ENCODE measurements around the gene COQ8B. TPM values are rescaled to one million over a fixed set of nuclear protein-coding genes. Genes with fewer than 3 reads are reported as not detected.

Gene COQ8B
- total RNA-seq, 1 donor from 2014 or later = 26.0 TPM

- peaks cover 14% of the 10 kb centered on the region for H3K79me2 ChIP-seq (ENCODE audit: insufficient read depth, low read length)
- no peak overlapping the region for H3K4me2 ChIP-seq (ENCODE audit: low read length)
- H3K36me3 Mint-ChIP-seq (ENCODE audit: low read depth, unreplicated experiment) = peaks cover 12% of the 10 kb centered on the region
- H3K36me3 ChIP-seq (ENCODE audit: insufficient read depth, low read length) = no peaks in the 10 kb centered on the region
- peaks cover 5% of the 10 kb centered on the region for H4K20me1 ChIP-seq (ENCODE audit: insufficient read depth, low read length)
- no peaks in the 10 kb centered on the region for H3K27me3 Mint-ChIP-seq (ENCODE audit: low read depth, unreplicated experiment)
- no peaks in the 10 kb centered on the region for H3K9me3 Mint-ChIP-seq (ENCODE audit: unreplicated experiment)
- FAIRE-seq (no peak), DNase-seq (ENCODE audit: low read depth) (no peak)
- H3K4me1 Mint-ChIP-seq (ENCODE audit: low read depth, unreplicated experiment) = peaks cover 5% of the 10 kb centered on the region
- TF ChIP-seq EZH2 (IDR thresholded peaks at IDR 0.05; ENCODE audit: insufficient read depth, low read length) = no peak
- TF ChIP-seq, protein P1, sequence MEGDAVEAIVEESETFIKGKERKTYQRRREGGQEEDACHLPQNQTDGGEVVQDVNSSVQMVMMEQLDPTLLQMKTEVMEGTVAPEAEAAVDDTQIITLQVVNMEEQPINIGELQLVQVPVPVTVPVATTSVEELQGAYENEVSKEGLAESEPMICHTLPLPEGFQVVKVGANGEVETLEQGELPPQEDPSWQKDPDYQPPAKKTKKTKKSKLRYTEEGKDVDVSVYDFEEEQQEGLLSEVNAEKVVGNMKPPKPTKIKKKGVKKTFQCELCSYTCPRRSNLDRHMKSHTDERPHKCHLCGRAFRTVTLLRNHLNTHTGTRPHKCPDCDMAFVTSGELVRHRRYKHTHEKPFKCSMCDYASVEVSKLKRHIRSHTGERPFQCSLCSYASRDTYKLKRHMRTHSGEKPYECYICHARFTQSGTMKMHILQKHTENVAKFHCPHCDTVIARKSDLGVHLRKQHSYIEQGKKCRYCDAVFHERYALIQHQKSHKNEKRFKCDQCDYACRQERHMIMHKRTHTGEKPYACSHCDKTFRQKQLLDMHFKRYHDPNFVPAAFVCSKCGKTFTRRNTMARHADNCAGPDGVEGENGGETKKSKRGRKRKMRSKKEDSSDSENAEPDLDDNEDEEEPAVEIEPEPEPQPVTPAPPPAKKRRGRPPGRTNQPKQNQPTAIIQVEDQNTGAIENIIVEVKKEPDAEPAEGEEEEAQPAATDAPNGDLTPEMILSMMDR (IDR thresholded peaks at IDR 0.05; ENCODE audit: insufficient read depth, low read depth, low read length) = no peak
- H3K4me3 Mint-ChIP-seq (ENCODE audit: unreplicated experiment) = no peak overlapping the region
- no peak overlapping the region for H3K9ac ChIP-seq (ENCODE audit: low read length)
- H3K4me1 ChIP-seq (ENCODE audit: insufficient read depth, low read length) = peaks cover 17% of the 10 kb centered on the region
- H3K4me3 ChIP-seq (ENCODE audit: insufficient read depth, low read depth, low read length) = no peak overlapping the region
- no peak overlapping the region for H3K27ac Mint-ChIP-seq (ENCODE audit: unreplicated experiment)
- H3K9me3 ChIP-seq (ENCODE audit: insufficient read depth, low read depth, low read length) = no peaks in the 10 kb centered on the region
- no peak overlapping the region for H2AFZ ChIP-seq (ENCODE audit: low read depth, low read length)
- H3K27me3 ChIP-seq (ENCODE audit: insufficient read depth, low read length) = no peaks in the 10 kb centered on the region
- H3K27ac ChIP-seq (ENCODE audit: low read depth, low read length) = no peak overlapping the region
These were observed 22.8 kb downstream of the COQ8B start for GRCh38 chr19:40693896-40694295.

DNA sequence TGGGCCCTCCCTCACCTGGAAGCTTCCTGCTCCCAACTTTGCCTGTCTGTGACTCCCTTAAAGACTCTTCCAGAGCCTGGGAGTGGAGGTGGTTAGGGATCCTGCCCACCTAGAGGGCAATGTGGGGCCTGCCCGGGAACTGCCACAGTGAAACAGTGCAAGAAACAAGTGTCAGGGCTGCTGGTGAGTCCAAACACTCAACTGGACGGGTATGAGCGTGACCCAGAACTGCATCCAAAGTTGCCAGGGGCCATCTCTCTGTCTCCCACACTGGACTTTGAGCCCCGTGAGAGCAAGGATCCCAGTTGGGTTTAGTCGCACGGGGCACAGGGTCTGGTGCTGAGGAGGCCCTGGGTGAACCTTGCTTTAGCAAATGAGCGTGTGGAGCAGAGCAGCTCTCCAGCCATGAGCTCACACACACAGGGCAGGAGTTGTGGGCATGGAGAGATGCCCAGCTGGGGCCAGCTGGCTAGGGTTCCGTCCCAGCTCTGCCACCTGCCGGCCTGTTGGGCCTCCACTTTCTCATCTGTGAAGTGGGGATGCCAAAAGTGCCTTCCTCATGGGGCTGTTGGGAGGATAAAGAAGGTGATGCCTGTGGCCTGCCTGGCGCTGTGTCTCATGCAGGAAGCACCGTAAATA lies 23.4 kb downstream of the COQ8B start:
- Histone ChIP-seq H3K4me1 (ENCODE audit: insufficient read depth, low read length) (peaks cover 23% of the 10 kb centered on the region), H4K20me1 (ENCODE audit: insufficient read depth, low read length) (peaks cover 12% of the 10 kb centered on the region), H3K27ac (ENCODE audit: low read depth, low read length) (no peak overlapping the region), H3K9ac (ENCODE audit: low read length) (no peak overlapping the region), H3K36me3 (ENCODE audit: insufficient read depth, low read length) (no peaks in the 10 kb centered on the region), H3K27me3 (ENCODE audit: insufficient read depth, low read length) (no peaks in the 10 kb centered on the region), H3K79me2 (ENCODE audit: insufficient read depth, low read length) (peaks cover 20% of the 10 kb centered on the region), H3K4me3 (ENCODE audit: insufficient read depth, low read depth, low read length) (no peak overlapping the region), H3K9me3 (ENCODE audit: insufficient read depth, low read depth, low read length) (no peaks in the 10 kb centered on the region), H3K4me2 (ENCODE audit: low read length) (no peak overlapping the region), H2AFZ (ENCODE audit: low read depth, low read length) (no peak overlapping the region)
- FAIRE-seq (no peak), DNase-seq (ENCODE audit: low read depth) (no peak)
- H3K4me1 Mint-ChIP-seq (ENCODE audit: low read depth, unreplicated experiment) = peaks cover 5% of the 10 kb centered on the region
- TF ChIP-seq EZH2 (IDR thresholded peaks at IDR 0.05; ENCODE audit: insufficient read depth, low read length) = no peak
- TF ChIP-seq, protein P1 (IDR thresholded peaks at IDR 0.05; ENCODE audit: insufficient read depth, low read depth, low read length) = no peak
- no peaks in the 10 kb centered on the region for H3K27me3 Mint-ChIP-seq (ENCODE audit: low read depth, unreplicated experiment)
- no peaks in the 10 kb centered on the region for H3K9me3 Mint-ChIP-seq (ENCODE audit: unreplicated experiment)
- peaks cover 12% of the 10 kb centered on the region for H3K36me3 Mint-ChIP-seq (ENCODE audit: low read depth, unreplicated experiment)
- H3K4me3 Mint-ChIP-seq (ENCODE audit: unreplicated experiment) = no peak overlapping the region
- H3K27ac Mint-ChIP-seq (ENCODE audit: unreplicated experiment) = no peak overlapping the region

DNA sequence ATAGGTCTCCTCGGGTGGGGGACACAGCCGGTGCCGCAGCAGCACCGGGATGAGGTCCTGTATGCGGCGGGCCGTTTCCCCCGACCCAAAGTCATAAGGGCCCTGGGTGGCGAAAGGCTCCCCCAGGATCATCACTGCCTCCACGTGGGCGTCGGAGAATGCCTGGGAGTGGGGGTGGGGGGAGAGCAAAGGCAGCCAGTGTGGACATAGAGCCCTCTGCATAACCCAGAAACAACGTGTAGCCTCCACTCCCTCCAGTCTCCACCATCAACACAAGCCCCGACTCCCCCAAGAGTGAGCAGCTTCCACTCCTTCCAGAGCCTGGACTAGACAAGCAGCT lies 24.5 kb downstream of the COQ8B start:
- no peak overlapping the region for H3K27ac Mint-ChIP-seq (ENCODE audit: unreplicated experiment)
- no peak overlapping the region for H3K4me3 Mint-ChIP-seq (ENCODE audit: unreplicated experiment)

More for the DNA sequence above, 24.5 kb downstream of the COQ8B start:
- H3K9me3 Mint-ChIP-seq (ENCODE audit: unreplicated experiment) = no peaks in the 10 kb centered on the region
- no peaks in the 10 kb centered on the region for H3K27me3 Mint-ChIP-seq (ENCODE audit: low read depth, unreplicated experiment)
- H3K4me1 ChIP-seq (ENCODE audit: insufficient read depth, low read length) = peaks cover 34% of the 10 kb centered on the region
- no peaks in the 10 kb centered on the region for H3K27me3 ChIP-seq (ENCODE audit: insufficient read depth, low read length)
- no peak for FAIRE-seq
- H3K27ac ChIP-seq (ENCODE audit: low read depth, low read length) = no peak overlapping the region
- H3K9ac ChIP-seq (ENCODE audit: low read length) = no peak overlapping the region
- H3K4me1 Mint-ChIP-seq (ENCODE audit: low read depth, unreplicated experiment) = peaks cover 5% of the 10 kb centered on the region
- DNase-seq (ENCODE audit: low read depth) = no peak
- H3K9me3 ChIP-seq (ENCODE audit: insufficient read depth, low read depth, low read length) = no peaks in the 10 kb centered on the region
- no peak overlapping the region for H2AFZ ChIP-seq (ENCODE audit: low read depth, low read length)
- peaks cover 31% of the 10 kb centered on the region for H3K79me2 ChIP-seq (ENCODE audit: insufficient read depth, low read length)
- H3K36me3 ChIP-seq (ENCODE audit: insufficient read depth, low read length) = no peaks in the 10 kb centered on the region
- no peak overlapping the region for H3K4me3 ChIP-seq (ENCODE audit: insufficient read depth, low read depth, low read length)
- H4K20me1 ChIP-seq (ENCODE audit: insufficient read depth, low read length) = peaks cover 22% of the 10 kb centered on the region
- H3K4me2 ChIP-seq (ENCODE audit: low read length) = peak overlapping the region; percentile 98
- TF ChIP-seq EZH2 (IDR thresholded peaks at IDR 0.05; ENCODE audit: insufficient read depth, low read length) = no peak
- TF ChIP-seq, protein P1 (IDR thresholded peaks at IDR 0.05; ENCODE audit: insufficient read depth, low read depth, low read length) = no peak
- peaks cover 12% of the 10 kb centered on the region for H3K36me3 Mint-ChIP-seq (ENCODE audit: low read depth, unreplicated experiment)

Data from astrocyte (in vitro differentiated cells and primary cell).